ENCODE results near the gene CSMD2. TPM values are rescaled to one million over a fixed set of nuclear protein-coding genes. Genes with fewer than 3 reads are reported as not detected.

The CSMD2 gene
- total RNA-seq, 2 experiments from 2014 or later, result not detected

DNA sequence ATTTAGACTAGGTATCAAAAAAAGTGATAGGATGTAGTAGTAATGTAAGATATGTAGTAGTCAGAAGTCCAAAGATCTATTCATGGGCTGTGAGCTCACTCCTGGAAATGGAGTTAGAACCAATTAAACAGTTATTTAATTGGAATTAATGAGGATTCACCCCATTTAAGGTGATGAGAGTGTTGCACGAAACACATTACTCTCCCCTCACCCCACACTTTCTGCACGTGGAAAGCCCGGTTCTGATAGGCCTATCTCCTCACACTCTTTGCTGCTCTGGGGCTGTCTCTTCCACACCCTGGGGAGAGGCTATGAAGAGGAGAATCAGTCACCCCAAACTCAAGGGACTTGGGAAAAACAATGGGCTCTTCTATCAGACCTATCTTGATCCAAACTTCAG, 174.7 kb downstream of the CSMD2 start:
- Mint-ChIP-seq H3K36me3 (ENCODE audit: low read depth) (no peaks in the 10 kb centered on the region), H3K27me3 (peaks cover 33% of the 10 kb centered on the region), H3K4me1 (ENCODE audit: low read depth) (no peaks in the 10 kb centered on the region), H3K4me3 (no peak overlapping the region), H3K9me3 (no peaks in the 10 kb centered on the region), H3K27ac (no peak overlapping the region)
- peaks cover 0 to 9% of the 10 kb centered on the region in 2 experiments for H3K27me3 ChIP-seq (ENCODE audit: control insufficient read depth in 1 of 2, insufficient read depth in 2 of 2, low read length in 2 of 2)
- peaks cover 0 to 3% of the 10 kb centered on the region in 2 experiments for H3K9me3 ChIP-seq (ENCODE audit: control insufficient read depth in 1 of 2, insufficient read depth in 1 of 2, low read length in 2 of 2)
- TF ChIP-seq, protein P1, sequence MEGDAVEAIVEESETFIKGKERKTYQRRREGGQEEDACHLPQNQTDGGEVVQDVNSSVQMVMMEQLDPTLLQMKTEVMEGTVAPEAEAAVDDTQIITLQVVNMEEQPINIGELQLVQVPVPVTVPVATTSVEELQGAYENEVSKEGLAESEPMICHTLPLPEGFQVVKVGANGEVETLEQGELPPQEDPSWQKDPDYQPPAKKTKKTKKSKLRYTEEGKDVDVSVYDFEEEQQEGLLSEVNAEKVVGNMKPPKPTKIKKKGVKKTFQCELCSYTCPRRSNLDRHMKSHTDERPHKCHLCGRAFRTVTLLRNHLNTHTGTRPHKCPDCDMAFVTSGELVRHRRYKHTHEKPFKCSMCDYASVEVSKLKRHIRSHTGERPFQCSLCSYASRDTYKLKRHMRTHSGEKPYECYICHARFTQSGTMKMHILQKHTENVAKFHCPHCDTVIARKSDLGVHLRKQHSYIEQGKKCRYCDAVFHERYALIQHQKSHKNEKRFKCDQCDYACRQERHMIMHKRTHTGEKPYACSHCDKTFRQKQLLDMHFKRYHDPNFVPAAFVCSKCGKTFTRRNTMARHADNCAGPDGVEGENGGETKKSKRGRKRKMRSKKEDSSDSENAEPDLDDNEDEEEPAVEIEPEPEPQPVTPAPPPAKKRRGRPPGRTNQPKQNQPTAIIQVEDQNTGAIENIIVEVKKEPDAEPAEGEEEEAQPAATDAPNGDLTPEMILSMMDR (IDR thresholded peaks at IDR 0.05), result no peak
- CTCF ChIA-PET, result no interaction called here
- no peak overlapping the region for H3K4me3 ChIP-seq (ENCODE audit: low read length)
- H3K4me1 ChIP-seq (ENCODE audit: insufficient read depth, low read length), result no peaks in the 10 kb centered on the region
- intact Hi-C loops (cut with DNase I, micrococcal nuclease), result no loop called here
- no peak for DNase-seq
- ATAC-seq (ENCODE audit: poor library complexity), result no peak
- H3K36me3 ChIP-seq (ENCODE audit: insufficient read depth, low read length), result no peaks in the 10 kb centered on the region
- H3K27ac ChIP-seq (ENCODE audit: low read depth in 1 of 2, low read length in 2 of 2), result no peak overlapping the region
- POLR2A ChIA-PET, result no interaction called here

DNA sequence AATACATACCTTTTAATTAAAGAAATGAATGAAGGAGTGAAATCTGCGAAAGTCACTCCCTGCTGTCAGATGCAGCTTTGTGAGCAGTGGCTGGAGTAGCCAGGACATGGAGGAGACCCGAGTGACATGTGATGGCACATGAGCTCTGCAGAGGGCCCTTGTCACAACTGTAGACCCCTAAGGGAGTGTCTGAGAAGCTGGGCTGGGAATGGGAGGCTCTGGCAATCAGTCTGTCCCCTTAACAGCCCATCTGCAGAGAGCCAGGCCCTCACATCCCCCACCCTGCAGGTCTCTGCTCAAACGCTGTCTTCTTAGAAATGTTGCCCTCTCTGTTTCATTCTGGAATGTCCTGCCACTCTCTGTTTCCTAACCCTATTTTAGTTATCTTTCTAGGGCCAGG, 176.9 kb downstream of the CSMD2 start:
- CTCF ChIA-PET, result interaction anchor here (0.6 kb wide), 1 partner anchor 14 kb away, joined by 3 read pairs; no protein-coding TSS in a partner anchor
- Histone ChIP-seq H3K4me3 (ENCODE audit: low read length) (no peak overlapping the region), H3K27me3 (ENCODE audit: control insufficient read depth in 1 of 2, insufficient read depth in 2 of 2, low read length in 2 of 2) (peaks cover 0 to 9% of the 10 kb centered on the region in 2 experiments), H3K4me1 (ENCODE audit: insufficient read depth, low read length) (no peaks in the 10 kb centered on the region), H3K27ac (ENCODE audit: low read depth in 1 of 2, low read length in 2 of 2) (no peak overlapping the region), H3K36me3 (ENCODE audit: insufficient read depth, low read length) (no peaks in the 10 kb centered on the region), H3K9me3 (ENCODE audit: control insufficient read depth in 1 of 2, insufficient read depth in 1 of 2, low read length in 2 of 2) (peaks cover 0 to 3% of the 10 kb centered on the region in 2 experiments)
- no peaks in the 10 kb centered on the region for H3K4me1 Mint-ChIP-seq (ENCODE audit: low read depth)
- ATAC-seq (ENCODE audit: poor library complexity), result no peak
- peaks cover 33% of the 10 kb centered on the region for H3K27me3 Mint-ChIP-seq
- POLR2A ChIA-PET, result no interaction called here
- intact Hi-C loops (cut with DNase I, micrococcal nuclease), result no loop called here
- no peaks in the 10 kb centered on the region for H3K9me3 Mint-ChIP-seq
- no peak overlapping the region for H3K4me3 Mint-ChIP-seq
- TF ChIP-seq, protein P1 (IDR thresholded peaks at IDR 0.05), result no peak
- H3K27ac Mint-ChIP-seq, result no peak overlapping the region
- DNase-seq, result no peak
- no peaks in the 10 kb centered on the region for H3K36me3 Mint-ChIP-seq (ENCODE audit: low read depth)

DNA sequence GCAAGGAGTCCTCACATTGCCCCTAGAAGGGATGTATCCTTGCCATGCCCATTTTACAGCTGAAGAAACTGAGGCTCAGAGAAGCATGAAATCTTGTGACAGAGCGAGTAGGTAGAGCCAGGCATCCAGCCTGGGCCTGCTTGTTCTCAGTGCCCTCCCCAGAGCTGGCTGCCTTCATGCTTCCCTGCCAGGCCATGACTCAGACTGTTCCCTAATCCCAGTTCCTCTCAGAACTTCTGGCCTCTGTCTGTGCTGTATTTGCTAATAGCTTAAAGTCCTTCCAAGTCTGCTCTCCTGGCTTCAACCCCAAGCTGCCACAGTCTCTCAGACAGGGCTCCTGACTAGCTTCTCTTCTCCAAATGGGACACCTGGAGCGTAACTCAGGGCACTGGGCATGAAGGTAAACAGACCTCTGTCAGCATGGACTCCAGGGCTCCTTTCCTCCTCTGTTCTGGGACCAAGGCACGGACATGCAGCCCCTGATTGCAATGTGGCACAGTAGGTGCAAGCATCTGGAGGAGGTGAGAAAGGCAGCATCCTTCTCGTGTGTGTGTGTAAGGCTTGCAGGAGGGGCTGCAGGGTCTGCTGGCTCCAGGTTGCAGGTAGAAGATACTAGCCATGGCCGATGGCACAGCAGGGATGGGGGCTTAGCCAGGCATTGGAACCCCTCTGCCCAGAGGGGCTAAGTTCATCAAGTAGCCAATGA, 178.5 kb downstream of the CSMD2 start:
- Histone ChIP-seq H3K27me3 (ENCODE audit: control insufficient read depth in 1 of 2, insufficient read depth in 2 of 2, low read length in 2 of 2) (peaks cover 0 to 12% of the 10 kb centered on the region in 2 experiments), H3K27ac (ENCODE audit: low read depth in 1 of 2, low read length in 2 of 2) (no peak overlapping the region), H3K4me3 (ENCODE audit: low read length) (no peak overlapping the region), H3K9me3 (ENCODE audit: control insufficient read depth in 1 of 2, insufficient read depth in 1 of 2, low read length in 2 of 2) (peaks cover 0 to 3% of the 10 kb centered on the region in 2 experiments), H3K4me1 (ENCODE audit: insufficient read depth, low read length) (no peaks in the 10 kb centered on the region), H3K36me3 (ENCODE audit: insufficient read depth, low read length) (no peaks in the 10 kb centered on the region)
- H3K27ac Mint-ChIP-seq, result no peak overlapping the region
- no peaks in the 10 kb centered on the region for H3K9me3 Mint-ChIP-seq
- CTCF ChIA-PET, result no interaction called here
- H3K36me3 Mint-ChIP-seq (ENCODE audit: low read depth), result no peaks in the 10 kb centered on the region
- no peak overlapping the region for H3K4me3 Mint-ChIP-seq
- H3K4me1 Mint-ChIP-seq (ENCODE audit: low read depth), result no peaks in the 10 kb centered on the region
- intact Hi-C loops (cut with DNase I, micrococcal nuclease), result no loop called here
- DNase-seq, result no peak
- POLR2A ChIA-PET, result no interaction called here
- peaks cover 37% of the 10 kb centered on the region for H3K27me3 Mint-ChIP-seq
- no peak for ATAC-seq (ENCODE audit: poor library complexity)
- TF ChIP-seq, protein P1 (IDR thresholded peaks at IDR 0.05), result no peak

Measured in CD4-positive, alpha-beta T cell (primary cell).